CD4-positive, alpha-beta T cell treated with Interleukin-1 beta for 1 hour (primary cell): ENCODE results near the gene OR8S1.

Experiments
- DNase-seq, 2 donors: peaks; one replicate each; pipeline ENCODE4 v3.0.0-alpha.2; 2020 to 2022

Gene OR8S1

GRCh38 chr12:48557919-48558318 lies 32.5 kb downstream of the OR8S1 start:
- no peak for DNase-seq

GRCh38 chr12:48567731-48568130 lies 42.3 kb downstream of the OR8S1 start:
- DNase-seq: no peak

GRCh38 chr12:48569946-48570345 lies 44.5 kb downstream of the OR8S1 start, which contains the start of gene LALBA:
Gene LALBA, minus strand, starts transcription at chr12:48570046. Its CDS starts 26 bp downstream, at chr12:48570020.
- DNase-seq: no peak

GRCh38 chr12:48572326-48572725 lies 46.9 kb downstream of the OR8S1 start:
- no peak for DNase-seq
